ENCODE results near the gene VPS45.

- TF ChIP-seq POLR2A (IDR thresholded peaks at IDR 0.05; ENCODE audit: control extremely low read depth in 1 of 2, low read depth in 2 of 2, low read length in 2 of 2), result no peak
- TF ChIP-seq EP300 (IDR thresholded peaks at IDR 0.05; ENCODE audit: borderline replicate concordance in 1 of 2, low read depth in 2 of 2, low read length in 2 of 2), result no peak
- no peak for TF ChIP-seq CTCF (IDR thresholded peaks at IDR 0.05; ENCODE audit: control extremely low read depth in 1 of 3, insufficient read depth in 1 of 3, low read depth in 1 of 3, low read length in 3 of 3)
Measured at GRCh38 chr1:150179867-150180266, 112.3 kb downstream of the VPS45 start.

Data from H1 (cell line).